ENCODE results near the gene ZNF727. TPM values are rescaled to one million over a fixed set of nuclear protein-coding genes. Genes with fewer than 3 reads are reported as not detected.
"Not testable (repeated sequence)": the region's sequence is repeated elsewhere in the genome, so short reads cannot be mapped to it uniquely, and the experiment has no call there.

Gene ZNF727
- 1 to 10 TPM in 1 of 3 donors, under 1 TPM in 1, not detected in 1; 1.00 to 1.8 TPM for total RNA-seq
- total RNA-seq (2013) = 5.2 TPM

- H3K4me3 Mint-ChIP-seq = peak within 1 kb of the TSS; percentile 83
- Histone ChIP-seq H3K9me3 (ENCODE audit: control insufficient read depth, insufficient read depth, low read length) (peaks cover 36% of the 10 kb centered on the region), H3K4me1 (ENCODE audit: control insufficient read depth, insufficient read depth, low read length) (no peaks in the 10 kb centered on the region), H3K27ac (ENCODE audit: low read length) (peak within 1 kb of the TSS; percentile 57), H3K4me3 (ENCODE audit: low read length) (peak within 1 kb of the TSS; percentile 46), H3K27me3 (ENCODE audit: control insufficient read depth, insufficient read depth, low read length) (no peaks in the 10 kb centered on the region), H3K36me3 (ENCODE audit: control insufficient read depth, insufficient read depth, low read length) (no peaks in the 10 kb centered on the region)
- WGBS (ENCODE audit: insufficient coverage) = 19% methylated on average over 33 of the region's 33 CpGs
- DNase-seq = peak; percentile 23 to 43
- intact Hi-C loops (cut with micrococcal nuclease) = no loop called here
- H3K36me3 Mint-ChIP-seq = peaks cover 27% of the 10 kb centered on the region
- H3K4me1 Mint-ChIP-seq = peaks cover 0 to 11% of the 10 kb centered on the region in 2 donors
- no peaks in the 10 kb centered on the region for H3K27me3 Mint-ChIP-seq (ENCODE audit: low read depth in 2 of 2)
- ATAC-seq = peak in 2 of 3 donors; percentile 90 to 96
- TF ChIP-seq CTCF (IDR thresholded peaks at IDR 0.05) = no peak
- peaks cover 5 to 14% of the 10 kb centered on the region in 2 donors for H3K9me3 Mint-ChIP-seq
- peak within 1 kb of the TSS; percentile 53 to 89 for H3K27ac Mint-ChIP-seq
These were observed at the start of gene ZNF727 for GRCh38 chr7:64045301-64046040. ZNF727 (plus strand) TSS chr7:64045434; CDS start chr7:64045622, 188 bp downstream.

GRCh38 chr7:63998549-63998948 lies 46.7 kb upstream of the ZNF727 start, which contains the start of gene ZNF722:
ZNF722 (plus strand) TSS chr7:63998849; CDS start chr7:63998962, 113 bp downstream.
- peaks cover 25% of the 10 kb centered on the region for H3K9me3 ChIP-seq (ENCODE audit: control insufficient read depth, insufficient read depth, low read length)
- H3K4me3 ChIP-seq (ENCODE audit: low read length) = no peak within 1 kb of the TSS
- peaks cover 9% of the 10 kb centered on the region in 2 donors for H3K9me3 Mint-ChIP-seq
- intact Hi-C loops (cut with micrococcal nuclease) = no loop called here
- no peak within 1 kb of the TSS for H3K27ac Mint-ChIP-seq
- no peaks in the 10 kb centered on the region for H3K36me3 ChIP-seq (ENCODE audit: control insufficient read depth, insufficient read depth, low read length)
- H3K4me1 ChIP-seq (ENCODE audit: control insufficient read depth, insufficient read depth, low read length) = no peaks in the 10 kb centered on the region
- ATAC-seq (no peak), DNase-seq (no peak)
- H3K27me3 Mint-ChIP-seq (ENCODE audit: low read depth in 2 of 2) = no peaks in the 10 kb centered on the region
- H3K4me3 Mint-ChIP-seq = no peak within 1 kb of the TSS
- H3K27me3 ChIP-seq (ENCODE audit: control insufficient read depth, insufficient read depth, low read length) = no peaks in the 10 kb centered on the region
- H3K36me3 Mint-ChIP-seq = peaks cover 6% of the 10 kb centered on the region
- TF ChIP-seq CTCF (IDR thresholded peaks at IDR 0.05) = no peak
- WGBS (ENCODE audit: insufficient coverage) = 91% methylated on average over 10 of the region's 10 CpGs
- H3K4me1 Mint-ChIP-seq = no peaks in the 10 kb centered on the region
- no peak within 1 kb of the TSS for H3K27ac ChIP-seq (ENCODE audit: low read length)

- Mint-ChIP-seq H3K9me3 (peaks cover 16 to 32% of the 10 kb centered on the region in 2 donors), H3K36me3 (peaks cover 30% of the 10 kb centered on the region)
- H3K27me3 Mint-ChIP-seq (ENCODE audit: low read depth in 2 of 2); H3K27ac Mint-ChIP-seq; H3K36me3 ChIP-seq (ENCODE audit: control insufficient read depth, insufficient read depth, low read length); H3K4me1 Mint-ChIP-seq; DNase-seq; H3K27ac ChIP-seq (ENCODE audit: low read length); intact Hi-C loops (cut with micrococcal nuclease); ATAC-seq; H3K27me3 ChIP-seq (ENCODE audit: control insufficient read depth, insufficient read depth, low read length); H3K4me3 Mint-ChIP-seq; H3K4me3 ChIP-seq (ENCODE audit: low read length); H3K4me1 ChIP-seq (ENCODE audit: control insufficient read depth, insufficient read depth, low read length): not testable (repeated sequence)
- 68% methylated on average over 2 of the region's 2 CpGs for WGBS (ENCODE audit: insufficient coverage)
- H3K9me3 ChIP-seq (ENCODE audit: control insufficient read depth, insufficient read depth, low read length) = peaks cover 12% of the 10 kb centered on the region
These were observed 29.7 kb upstream of the ZNF727 start for GRCh38 chr7:64015496-64015895.

GRCh38 chr7:64035388-64035787 lies 9.8 kb upstream of the ZNF727 start:
- peaks cover 51% of the 10 kb centered on the region for H3K9me3 ChIP-seq (ENCODE audit: control insufficient read depth, insufficient read depth, low read length)
- Mint-ChIP-seq H3K27me3 (ENCODE audit: low read depth in 2 of 2) (no peaks in the 10 kb centered on the region), H3K4me3 (no peak overlapping the region), H3K36me3 (peaks cover 13% of the 10 kb centered on the region), H3K9me3 (peaks cover 12 to 18% of the 10 kb centered on the region in 2 donors), H3K27ac (no peak overlapping the region), H3K4me1 (no peaks in the 10 kb centered on the region)
- no peak for DNase-seq
- ATAC-seq = no peak
- 73% methylated on average over 2 of the region's 3 CpGs for WGBS (ENCODE audit: insufficient coverage)
- H3K4me1 ChIP-seq (ENCODE audit: control insufficient read depth, insufficient read depth, low read length) = no peaks in the 10 kb centered on the region
- H3K27ac ChIP-seq (ENCODE audit: low read length) = no peak overlapping the region
- no peaks in the 10 kb centered on the region for H3K36me3 ChIP-seq (ENCODE audit: control insufficient read depth, insufficient read depth, low read length)
- H3K4me3 ChIP-seq (ENCODE audit: low read length) = no peak overlapping the region
- TF ChIP-seq CTCF (IDR thresholded peaks at IDR 0.05) = no peak
- no peaks in the 10 kb centered on the region for H3K27me3 ChIP-seq (ENCODE audit: control insufficient read depth, insufficient read depth, low read length)
- intact Hi-C loops (cut with micrococcal nuclease) = no loop called here
